GM12878 (cell line): ENCODE results near the gene VAT1. TPM values are rescaled to one million over a fixed set of nuclear protein-coding genes. Genes with fewer than 3 reads are reported as not detected.

Experiments used
- CHD2 ChIP-seq: IDR thresholded peaks from 2 replicates; pipeline ENCODE4 v1.6.1; 2011; ENCODE audit warnings: low read depth, low read length, improper control_type of control experiment, borderline replicate concordance
- DPF2 ChIP-seq: fragments of 450-650 bp; IDR thresholded peaks from 2 replicates; pipeline ENCODE4 v1.6.1; 2017; ENCODE audit warnings: mild to moderate bottlenecking
- FOXK2 ChIP-seq: fragments of 450-650 bp; IDR thresholded peaks from 2 replicates; pipeline ENCODE4 v1.6.1; 2017; ENCODE audit warnings: mild to moderate bottlenecking, moderate library complexity
- IKZF1 ChIP-seq: fragments of 450-650 bp; conservative IDR thresholded peaks from 2 replicates; pipeline ENCODE4 v1.6.1; 2017; ENCODE audit warnings: antibody characterized with exemption, mild to moderate bottlenecking
- LARP7 ChIP-seq: fragments of 450-650 bp; IDR thresholded peaks from 2 replicates; pipeline ENCODE4 v1.6.1; 2017; ENCODE audit warnings: mild to moderate bottlenecking
- POU2F2 ChIP-seq: IDR thresholded peaks from 3 replicates; pipeline ENCODE4 v1.6.1; 2011; ENCODE audit warnings: low read depth, mild to moderate bottlenecking, low read length, borderline replicate concordance
- RAD51 ChIP-seq: fragments of 450-650 bp; IDR thresholded peaks from 2 replicates; pipeline ENCODE4 v1.6.1; 2016; ENCODE audit warnings: moderate library complexity, mild to moderate bottlenecking, inconsistent platforms
- RB1 ChIP-seq: fragments of 450-650 bp; formaldehyde crosslinking; IDR thresholded peaks from 2 replicates; pipeline ENCODE4 v1.6.1; 2017; ENCODE audit warnings: mild to moderate bottlenecking, borderline replicate concordance
- SIN3A ChIP-seq: IDR thresholded peaks from 2 replicates; pipeline ENCODE4 v1.6.1; 2012; ENCODE audit warnings: low read depth, low read length, improper control_type of control experiment
- SMARCA5 ChIP-seq: fragments of 450-650 bp; IDR thresholded peaks from 2 replicates; pipeline ENCODE4 v1.6.1; 2017; ENCODE audit warnings: mild to moderate bottlenecking
- SREBF2 ChIP-seq: IDR thresholded peaks from 2 replicates; pipeline ENCODE4 v1.6.1; 2012; ENCODE audit warnings: mild to moderate bottlenecking, low read length
- ZNF207 ChIP-seq: fragments of 450-650 bp; IDR thresholded peaks from 2 replicates; pipeline ENCODE4 v1.6.1; 2014; ENCODE audit warnings: antibody characterized with exemption, mild to moderate bottlenecking, borderline replicate concordance
- ZNF24 ChIP-seq: fragments of 450-650 bp; IDR thresholded peaks from 2 replicates; pipeline ENCODE4 v1.6.1; 2017; ENCODE audit warnings: antibody characterized with exemption, mild to moderate bottlenecking
- polyA plus RNA-seq, 11 experiments: library from polyadenylated mRNA; depleted of rRNA in 4 of 11; unstranded in 6 of 11; stranded (reverse) in 5 of 11; fragments of >200 nt; fragmentation: Nextera tagmentation in 4 of 11; fragmentation: Illumina TruSeq in 1 of 11; extraction: Ambion mirVana in 4 of 11; extraction: Trizol in 1 of 11; gene quantifications; 1 replicate in 1 of 11; 2 replicates in 10 of 11; pipeline versions ENCODE4 v1.2.1 to v1.2.3, GENCODE V29; 2011 to 2016; ENCODE audit warnings: inconsistent platforms in 2 of 11, missing spikeins in 2 of 11, low read depth in 1 of 11
- total RNA-seq, 4 experiments: library from RNA; depleted of rRNA in 3 of 4; stranded (reverse); fragments of >200 nt in 3 of 4; fragmentation: Illumina TruSeq in 1 of 4; extraction: Trizol in 1 of 4; gene quantifications; 2 replicates each; pipeline versions ENCODE4 v1.2.1 to v1.2.3, GENCODE V29; 2013 to 2021
- TF ChIP-seq, protein P1 (sequence below): fragments of 450-650 bp; formaldehyde crosslinking; IDR thresholded peaks from 2 replicates; pipeline ENCODE4 v1.4.0; 2020; ENCODE audit warnings: mild to moderate bottlenecking, moderate library complexity
- TF ChIP-seq, protein P2 (sequence below): IDR thresholded peaks from 2 replicates; pipeline ENCODE4 v1.6.1; 2012; ENCODE audit warnings: low read depth, low read length, improper control_type of control experiment
- TF ChIP-seq, protein P3 (sequence below): fragments of 450-650 bp; formaldehyde crosslinking; IDR thresholded peaks from 2 replicates; pipeline ENCODE4 v1.5.0; 2022; ENCODE audit warnings: mild to moderate bottlenecking, missing genetic modification characterization
- TF ChIP-seq, protein P4 (sequence below): fragments of 450-650 bp; IDR thresholded peaks from 2 replicates; pipeline ENCODE4 v1.6.1; 2017; ENCODE audit warnings: borderline replicate concordance
- TF ChIP-seq, protein P5 (sequence below): fragments of 450-650 bp; conservative IDR thresholded peaks from 2 replicates; pipeline ENCODE4 v1.6.1; 2017; ENCODE audit warnings: mild to moderate bottlenecking, moderate library complexity

VAT1 gene
- total and polyA plus RNA-seq, 10 of the 15 experiments (the other 5 are each of a cell fraction or from before 2014, with no cell fraction given): 5.0 to 19.8 (median 8.2) TPM

DNA sequence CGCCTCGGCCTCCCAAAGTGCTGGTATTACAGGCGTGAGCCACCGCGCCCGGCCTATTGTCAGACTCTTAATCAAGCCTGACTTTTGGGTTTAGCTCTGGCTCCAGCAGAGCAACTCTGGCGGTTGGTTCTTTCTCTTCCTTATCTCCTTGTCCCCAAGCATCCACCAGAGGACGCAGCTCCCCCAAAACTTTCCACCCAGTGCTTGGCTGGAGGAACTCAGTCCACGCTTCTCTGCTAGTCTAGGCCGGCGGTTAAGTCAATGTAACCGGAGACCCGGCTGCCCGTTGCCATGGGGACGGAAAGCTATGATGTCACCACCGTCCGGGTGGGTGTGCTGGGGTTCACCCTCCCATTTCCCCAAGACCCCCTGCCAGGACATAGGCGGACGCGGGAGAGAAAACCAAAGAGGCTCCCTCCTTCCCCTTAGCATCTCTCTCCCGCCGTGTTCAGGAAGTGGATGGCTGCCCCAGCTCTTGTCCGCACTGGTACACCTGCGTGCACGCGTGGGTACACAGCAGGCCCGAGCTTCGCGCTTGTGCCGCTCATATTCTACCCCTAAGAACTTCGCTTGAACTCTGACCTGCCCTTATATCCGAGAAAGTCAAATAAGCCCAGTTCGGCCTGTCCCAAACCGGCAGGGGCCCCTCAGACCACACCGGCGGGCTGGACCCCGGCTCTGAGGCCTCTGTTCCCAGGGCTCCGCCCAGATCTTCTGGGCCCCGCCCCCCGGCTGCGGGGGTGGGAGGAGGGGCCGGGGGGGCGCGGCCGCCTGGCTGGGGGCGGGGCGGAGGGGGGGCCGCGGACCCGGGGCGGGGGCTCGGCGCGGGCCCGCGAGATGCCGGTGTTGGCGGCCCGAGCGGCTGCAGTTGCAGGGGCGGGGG is 2.5 kb upstream of the VAT1 start, which contains the start of gene RND2 (continued):
- TF ChIP-seq, protein P1, sequence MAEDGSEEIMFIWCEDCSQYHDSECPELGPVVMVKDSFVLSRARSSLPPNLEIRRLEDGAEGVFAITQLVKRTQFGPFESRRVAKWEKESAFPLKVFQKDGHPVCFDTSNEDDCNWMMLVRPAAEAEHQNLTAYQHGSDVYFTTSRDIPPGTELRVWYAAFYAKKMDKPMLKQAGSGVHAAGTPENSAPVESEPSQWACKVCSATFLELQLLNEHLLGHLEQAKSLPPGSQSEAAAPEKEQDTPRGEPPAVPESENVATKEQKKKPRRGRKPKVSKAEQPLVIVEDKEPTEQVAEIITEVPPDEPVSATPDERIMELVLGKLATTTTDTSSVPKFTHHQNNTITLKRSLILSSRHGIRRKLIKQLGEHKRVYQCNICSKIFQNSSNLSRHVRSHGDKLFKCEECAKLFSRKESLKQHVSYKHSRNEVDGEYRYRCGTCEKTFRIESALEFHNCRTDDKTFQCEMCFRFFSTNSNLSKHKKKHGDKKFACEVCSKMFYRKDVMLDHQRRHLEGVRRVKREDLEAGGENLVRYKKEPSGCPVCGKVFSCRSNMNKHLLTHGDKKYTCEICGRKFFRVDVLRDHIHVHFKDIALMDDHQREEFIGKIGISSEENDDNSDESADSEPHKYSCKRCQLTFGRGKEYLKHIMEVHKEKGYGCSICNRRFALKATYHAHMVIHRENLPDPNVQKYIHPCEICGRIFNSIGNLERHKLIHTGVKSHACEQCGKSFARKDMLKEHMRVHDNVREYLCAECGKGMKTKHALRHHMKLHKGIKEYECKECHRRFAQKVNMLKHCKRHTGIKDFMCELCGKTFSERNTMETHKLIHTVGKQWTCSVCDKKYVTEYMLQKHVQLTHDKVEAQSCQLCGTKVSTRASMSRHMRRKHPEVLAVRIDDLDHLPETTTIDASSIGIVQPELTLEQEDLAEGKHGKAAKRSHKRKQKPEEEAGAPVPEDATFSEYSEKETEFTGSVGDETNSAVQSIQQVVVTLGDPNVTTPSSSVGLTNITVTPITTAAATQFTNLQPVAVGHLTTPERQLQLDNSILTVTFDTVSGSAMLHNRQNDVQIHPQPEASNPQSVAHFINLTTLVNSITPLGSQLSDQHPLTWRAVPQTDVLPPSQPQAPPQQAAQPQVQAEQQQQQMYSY (CRISPR knock-in tag): no peak
- TF ChIP-seq FOXK2 (peak; percentile 32; the same call in 1 of the 2 replicates), DPF2 (0 out of 2 replicates have a peak, but pooled peaks have one; percentile 55), ZNF207 (peak; percentile 73; the same call in 1 of the 2 replicates), ZNF24 (no peak), RB1 (0 out of 2 replicates have a peak, but pooled peaks have one; percentile 58), CHD2 (0 out of 2 replicates have a peak, but pooled peaks have one; percentile 19), SREBF2 (no peak), IKZF1 (peak; percentile 33; the same call in 1 of the 2 replicates), SMARCA5 (peak; percentile 65), POU2F2 (peak; percentile 22; the same call in 1 of the 3 replicates), SIN3A (peak; percentile 74), RAD51 (no peak), LARP7 (peak; percentile 49; the same call in 1 of the 2 replicates)
- TF ChIP-seq, protein P2, sequence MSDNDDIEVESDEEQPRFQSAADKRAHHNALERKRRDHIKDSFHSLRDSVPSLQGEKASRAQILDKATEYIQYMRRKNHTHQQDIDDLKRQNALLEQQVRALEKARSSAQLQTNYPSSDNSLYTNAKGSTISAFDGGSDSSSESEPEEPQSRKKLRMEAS: 0 out of 2 replicates have a peak, but pooled peaks have one; percentile 24
- TF ChIP-seq, protein P3, sequence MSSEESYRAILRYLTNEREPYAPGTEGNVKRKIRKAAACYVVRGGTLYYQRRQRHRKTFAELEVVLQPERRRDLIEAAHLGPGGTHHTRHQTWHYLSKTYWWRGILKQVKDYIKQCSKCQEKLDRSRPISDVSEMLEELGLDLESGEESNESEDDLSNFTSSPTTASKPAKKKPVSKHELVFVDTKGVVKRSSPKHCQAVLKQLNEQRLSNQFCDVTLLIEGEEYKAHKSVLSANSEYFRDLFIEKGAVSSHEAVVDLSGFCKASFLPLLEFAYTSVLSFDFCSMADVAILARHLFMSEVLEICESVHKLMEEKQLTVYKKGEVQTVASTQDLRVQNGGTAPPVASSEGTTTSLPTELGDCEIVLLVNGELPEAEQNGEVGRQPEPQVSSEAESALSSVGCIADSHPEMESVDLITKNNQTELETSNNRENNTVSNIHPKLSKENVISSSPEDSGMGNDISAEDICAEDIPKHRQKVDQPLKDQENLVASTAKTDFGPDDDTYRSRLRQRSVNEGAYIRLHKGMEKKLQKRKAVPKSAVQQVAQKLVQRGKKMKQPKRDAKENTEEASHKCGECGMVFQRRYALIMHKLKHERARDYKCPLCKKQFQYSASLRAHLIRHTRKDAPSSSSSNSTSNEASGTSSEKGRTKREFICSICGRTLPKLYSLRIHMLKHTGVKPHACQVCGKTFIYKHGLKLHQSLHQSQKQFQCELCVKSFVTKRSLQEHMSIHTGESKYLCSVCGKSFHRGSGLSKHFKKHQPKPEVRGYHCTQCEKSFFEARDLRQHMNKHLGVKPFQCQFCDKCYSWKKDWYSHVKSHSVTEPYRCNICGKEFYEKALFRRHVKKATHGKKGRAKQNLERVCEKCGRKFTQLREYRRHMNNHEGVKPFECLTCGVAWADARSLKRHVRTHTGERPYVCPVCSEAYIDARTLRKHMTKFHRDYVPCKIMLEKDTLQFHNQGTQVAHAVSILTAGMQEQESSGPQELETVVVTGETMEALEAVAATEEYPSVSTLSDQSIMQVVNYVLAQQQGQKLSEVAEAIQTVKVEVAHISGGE (CRISPR knock-in tag): no peak
- TF ChIP-seq, protein P4, sequence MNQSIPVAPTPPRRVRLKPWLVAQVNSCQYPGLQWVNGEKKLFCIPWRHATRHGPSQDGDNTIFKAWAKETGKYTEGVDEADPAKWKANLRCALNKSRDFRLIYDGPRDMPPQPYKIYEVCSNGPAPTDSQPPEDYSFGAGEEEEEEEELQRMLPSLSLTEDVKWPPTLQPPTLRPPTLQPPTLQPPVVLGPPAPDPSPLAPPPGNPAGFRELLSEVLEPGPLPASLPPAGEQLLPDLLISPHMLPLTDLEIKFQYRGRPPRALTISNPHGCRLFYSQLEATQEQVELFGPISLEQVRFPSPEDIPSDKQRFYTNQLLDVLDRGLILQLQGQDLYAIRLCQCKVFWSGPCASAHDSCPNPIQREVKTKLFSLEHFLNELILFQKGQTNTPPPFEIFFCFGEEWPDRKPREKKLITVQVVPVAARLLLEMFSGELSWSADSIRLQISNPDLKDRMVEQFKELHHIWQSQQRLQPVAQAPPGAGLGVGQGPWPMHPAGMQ: no peak
- TF ChIP-seq, protein P5, sequence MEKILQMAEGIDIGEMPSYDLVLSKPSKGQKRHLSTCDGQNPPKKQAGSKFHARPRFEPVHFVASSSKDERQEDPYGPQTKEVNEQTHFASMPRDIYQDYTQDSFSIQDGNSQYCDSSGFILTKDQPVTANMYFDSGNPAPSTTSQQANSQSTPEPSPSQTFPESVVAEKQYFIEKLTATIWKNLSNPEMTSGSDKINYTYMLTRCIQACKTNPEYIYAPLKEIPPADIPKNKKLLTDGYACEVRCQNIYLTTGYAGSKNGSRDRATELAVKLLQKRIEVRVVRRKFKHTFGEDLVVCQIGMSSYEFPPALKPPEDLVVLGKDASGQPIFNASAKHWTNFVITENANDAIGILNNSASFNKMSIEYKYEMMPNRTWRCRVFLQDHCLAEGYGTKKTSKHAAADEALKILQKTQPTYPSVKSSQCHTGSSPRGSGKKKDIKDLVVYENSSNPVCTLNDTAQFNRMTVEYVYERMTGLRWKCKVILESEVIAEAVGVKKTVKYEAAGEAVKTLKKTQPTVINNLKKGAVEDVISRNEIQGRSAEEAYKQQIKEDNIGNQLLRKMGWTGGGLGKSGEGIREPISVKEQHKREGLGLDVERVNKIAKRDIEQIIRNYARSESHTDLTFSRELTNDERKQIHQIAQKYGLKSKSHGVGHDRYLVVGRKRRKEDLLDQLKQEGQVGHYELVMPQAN: peak; percentile 76; the same call in 1 of the 2 replicates
